MV-4-11 (cell line): ENCODE data around the gene MPND.

Source experiments
- DNase-seq: peaks from one replicate; lab custom pipeline; 2025; lab: John Stamatoyannopoulos, UW

The MPND gene

DNA sequence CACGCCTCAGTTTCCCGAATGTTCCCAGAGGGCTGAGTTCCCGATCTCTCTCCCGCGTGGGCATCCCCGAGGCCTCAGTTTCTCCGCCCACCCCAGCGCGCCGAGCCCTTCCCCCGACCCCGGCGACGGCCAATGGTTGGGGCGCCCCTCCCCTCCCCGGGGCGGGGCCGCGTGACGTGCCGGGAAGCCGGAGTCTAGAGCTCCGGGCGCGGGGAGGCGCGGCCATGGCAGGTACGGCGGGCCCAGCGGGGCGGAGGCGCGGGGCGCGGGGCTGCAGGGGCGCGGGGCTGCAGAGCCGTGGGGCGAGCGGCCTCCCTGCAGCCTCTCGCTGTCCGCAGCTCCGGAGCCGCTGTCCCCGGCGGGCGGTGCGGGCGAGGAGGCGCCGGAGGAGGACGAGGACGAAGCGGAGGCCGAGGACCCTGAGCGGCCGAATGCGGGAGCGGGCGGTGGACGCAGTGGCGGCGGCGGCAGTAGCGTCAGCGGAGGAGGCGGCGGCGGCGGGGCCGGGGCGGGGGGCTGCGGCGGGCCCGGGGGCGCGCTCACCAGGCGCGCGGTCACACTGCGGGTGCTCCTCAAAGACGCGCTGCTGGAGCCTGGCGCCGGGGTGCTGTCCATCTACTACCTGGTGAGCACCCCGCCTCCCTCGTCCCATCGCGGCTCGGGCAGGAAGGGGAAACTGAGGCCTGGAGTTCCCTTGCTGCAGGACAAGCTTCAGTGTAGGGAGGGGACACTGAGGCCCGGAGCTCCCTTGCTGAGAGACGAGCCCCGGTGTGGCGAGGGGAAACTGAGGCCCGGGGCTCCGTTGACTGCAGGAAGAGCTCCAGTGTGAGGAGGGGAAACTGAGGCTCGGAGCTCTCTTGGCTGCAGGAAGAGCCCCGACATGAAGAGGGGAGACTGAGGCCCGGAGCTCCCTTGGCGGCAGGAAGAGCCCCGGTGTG lies at the start of gene MPND:
Gene MPND (plus strand): TSS at position 193 of the 938 bp plus-strand sequence. CDS start 32 bp downstream, at position 225.
- peak; percentile 54 for DNase-seq

GRCh38 chr19:4294389-4294788 lies 49.0 kb upstream of the MPND start:
- no peak for DNase-seq

GRCh38 chr19:4295972-4296771 lies 47.2 kb upstream of the MPND start:
- no peak for DNase-seq

DNA sequence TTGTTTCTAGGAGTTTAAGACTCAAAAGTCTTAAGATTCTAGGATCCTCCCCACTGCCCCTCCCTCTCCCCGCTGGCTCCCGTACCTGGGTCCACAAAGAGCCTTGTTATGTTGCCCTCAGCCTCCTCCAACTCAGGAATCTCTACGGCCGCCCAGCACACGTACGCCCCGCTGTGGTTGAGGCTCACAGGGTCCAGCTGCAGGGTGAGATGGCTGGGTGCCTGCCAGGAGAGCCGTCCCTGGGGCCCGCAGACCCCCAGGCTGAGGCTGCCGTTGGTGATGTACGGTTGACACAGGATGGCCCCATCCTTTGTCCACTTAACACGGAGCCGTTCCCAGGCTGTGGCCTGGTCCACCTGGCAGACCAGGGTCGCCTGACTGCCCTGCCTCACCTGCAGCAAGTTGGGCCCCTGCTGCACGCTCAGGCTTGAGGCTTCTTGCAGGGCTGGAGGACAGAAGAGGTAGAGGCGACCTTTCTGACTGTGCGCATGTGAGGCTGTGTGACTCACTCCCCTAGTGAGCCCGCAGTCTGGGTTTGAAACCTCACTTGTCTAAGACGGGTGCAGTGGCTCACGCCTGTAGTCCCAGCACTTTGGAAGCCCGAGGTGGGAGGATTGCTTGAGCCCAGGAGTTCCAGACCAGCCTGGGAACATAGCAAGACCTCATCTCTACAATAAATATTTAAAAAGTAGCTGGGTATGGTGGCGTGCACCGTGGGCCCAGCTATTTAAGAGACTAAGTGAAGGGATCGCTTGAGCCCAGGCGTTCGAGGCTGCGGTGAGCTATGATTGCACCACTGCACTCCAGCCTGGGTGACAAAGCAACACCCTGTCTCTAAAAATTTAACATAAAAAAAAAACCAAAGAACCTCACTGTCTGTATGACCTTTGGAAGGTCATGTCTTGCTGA lies 45.2 kb upstream of the MPND start:
- DNase-seq: no peak

- DNase-seq: no peak
Observed at GRCh38 chr19:4298810-4299550, 44.4 kb upstream of the MPND start.

- DNase-seq: no peak
Observed at GRCh38 chr19:4300589-4300988, 42.8 kb upstream of the MPND start.

GRCh38 chr19:4301590-4302242 lies 41.6 kb upstream of the MPND start:
- no peak for DNase-seq

DNA sequence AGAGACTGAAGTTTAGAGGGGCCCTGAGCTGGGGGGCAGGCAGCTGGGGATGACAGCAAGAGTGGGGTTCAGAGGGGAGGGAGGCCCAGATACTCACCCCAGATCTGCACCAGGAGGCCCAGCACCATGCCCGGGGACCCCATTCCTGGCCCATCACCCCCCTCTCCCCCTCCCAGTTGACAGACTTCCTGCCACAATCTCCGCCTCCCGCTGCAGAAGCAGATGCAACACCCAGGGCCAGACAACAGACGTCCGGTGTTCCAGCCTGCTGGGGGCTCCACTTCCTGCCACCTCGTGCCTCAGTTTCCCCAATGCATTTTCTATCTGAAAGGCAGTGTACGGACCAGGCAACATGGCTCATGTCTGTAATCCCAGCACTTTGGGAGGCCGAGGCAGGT lies 41.1 kb upstream of the MPND start, which contains the start of gene TMIGD2:
Gene TMIGD2 (minus strand): TSS at position 147 of the 398 bp plus-strand sequence. CDS start 4 bp downstream, at position 143.
- no peak for DNase-seq

- no peak for DNase-seq
Observed at GRCh38 chr19:4303819-4304537, 39.4 kb upstream of the MPND start.

- no peak for DNase-seq
Observed at GRCh38 chr19:4304538-4305256, 38.7 kb upstream of the MPND start, which contains the start of gene FSD1. TSS of gene FSD1 (plus strand) at chr19:4304598. CDS start at chr19:4304747, 149 bp downstream.

- DNase-seq: no peak
Observed at GRCh38 chr19:4305257-4305612, 38.1 kb upstream of the MPND start.

GRCh38 chr19:4305659-4306058 lies 37.7 kb upstream of the MPND start:
- DNase-seq: no peak

DNA sequence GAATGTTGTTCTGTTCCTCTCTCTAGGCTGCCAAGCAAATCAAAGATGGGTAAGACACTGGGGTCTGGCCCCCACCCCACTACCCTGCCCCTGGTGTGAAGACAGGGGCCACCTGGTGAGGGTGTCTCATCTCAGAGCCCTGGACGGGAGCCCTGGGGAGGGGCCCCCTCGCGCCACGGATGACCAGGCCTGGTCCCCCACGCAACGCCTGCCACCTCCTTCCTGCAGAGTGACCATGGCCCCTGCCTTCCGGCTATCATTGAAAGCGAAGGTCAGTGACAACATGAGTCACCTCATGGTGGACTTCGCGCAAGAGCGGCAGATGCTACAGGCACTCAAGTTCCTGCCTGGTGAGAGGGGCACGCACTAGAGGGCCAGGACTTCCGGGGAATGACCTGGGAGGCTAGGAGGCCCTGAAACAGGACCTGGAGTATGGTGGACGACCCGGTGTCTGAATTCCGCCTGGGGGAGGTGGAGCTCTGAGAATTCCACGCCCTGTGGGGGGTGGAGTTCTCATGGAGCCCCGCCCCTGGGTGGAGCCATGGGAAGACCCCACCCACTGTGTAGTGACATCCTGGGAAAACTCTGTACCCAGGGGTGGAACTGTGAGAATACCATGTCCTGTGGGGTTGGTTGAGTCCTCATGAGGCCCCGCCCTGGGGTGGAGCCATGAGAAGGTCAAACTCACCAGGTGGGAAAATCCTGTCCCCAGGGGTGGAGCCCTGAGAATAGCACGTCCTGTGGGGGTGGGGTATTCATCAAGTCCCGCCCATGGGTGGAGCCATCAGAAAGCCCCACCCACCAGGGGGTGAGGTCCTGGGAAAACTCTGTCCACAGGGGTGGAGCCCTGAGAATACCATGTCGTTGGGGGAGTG lies 32.9 kb upstream of the MPND start:
- no peak for DNase-seq

- DNase-seq: no peak
Observed at GRCh38 chr19:4313847-4314490, 29.4 kb upstream of the MPND start.

DNA sequence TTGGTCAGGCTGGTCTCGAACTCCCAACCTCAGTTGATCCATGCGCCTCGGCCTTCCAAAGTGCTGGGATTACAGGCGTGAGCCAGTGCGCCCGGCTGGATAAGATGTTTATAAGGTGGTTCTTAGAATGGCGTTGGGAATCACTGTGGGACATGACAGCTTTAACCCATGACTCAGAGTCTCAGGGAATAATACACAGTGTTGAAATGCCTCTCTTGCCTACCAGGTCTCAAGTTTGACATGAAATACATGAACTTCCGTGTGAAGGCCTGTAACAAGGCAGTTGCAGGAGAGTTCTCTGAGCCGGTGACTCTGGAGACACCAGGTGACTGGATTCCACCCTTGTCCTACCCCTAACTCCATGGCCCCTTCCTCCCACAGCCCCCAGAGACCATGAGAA lies 26.4 kb upstream of the MPND start:
- DNase-seq: no peak

GRCh38 chr19:4318460-4318859 lies 24.9 kb upstream of the MPND start:
- no peak for DNase-seq

GRCh38 chr19:4319067-4319718 lies 24.2 kb upstream of the MPND start:
- DNase-seq: peak; percentile 78
